HL-60 (cell line): ENCODE data around the gene WFIKKN1.

Experiments used
- CTCF ChIP-seq: IDR thresholded peaks from one replicate; pipeline ENCODE4 v1.5.1; 2011; ENCODE audit warnings: low read length, control low read depth, inconsistent platforms; ENCODE audit not compliant: insufficient read depth
- GABPA ChIP-seq: IDR thresholded peaks from 2 replicates; pipeline ENCODE4 v1.6.1; 2012; ENCODE audit warnings: low read depth
- POLR2AphosphoS5 ChIP-seq: IDR thresholded peaks from 2 replicates; pipeline ENCODE4 v1.6.1; 2012; ENCODE audit warnings: low read depth
- REST ChIP-seq: IDR thresholded peaks from 2 replicates; pipeline ENCODE4 v1.6.1; 2012; ENCODE audit warnings: low read depth; ENCODE audit not compliant: insufficient replicate concordance

GRCh38 chr16:680967-681745, 50.4 kb downstream of the WFIKKN1 start:
- TF ChIP-seq CTCF (peak; percentile 13), POLR2AphosphoS5 (peak; percentile 36; the same call in 1 of the 2 replicates), REST (no peak), GABPA (no peak)
